ENCODE data around the gene CA4.
"Not testable (repeated sequence)": the region's sequence is repeated elsewhere in the genome, so short reads cannot be mapped to it uniquely, and the experiment has no call there.

CA4 gene

DNA sequence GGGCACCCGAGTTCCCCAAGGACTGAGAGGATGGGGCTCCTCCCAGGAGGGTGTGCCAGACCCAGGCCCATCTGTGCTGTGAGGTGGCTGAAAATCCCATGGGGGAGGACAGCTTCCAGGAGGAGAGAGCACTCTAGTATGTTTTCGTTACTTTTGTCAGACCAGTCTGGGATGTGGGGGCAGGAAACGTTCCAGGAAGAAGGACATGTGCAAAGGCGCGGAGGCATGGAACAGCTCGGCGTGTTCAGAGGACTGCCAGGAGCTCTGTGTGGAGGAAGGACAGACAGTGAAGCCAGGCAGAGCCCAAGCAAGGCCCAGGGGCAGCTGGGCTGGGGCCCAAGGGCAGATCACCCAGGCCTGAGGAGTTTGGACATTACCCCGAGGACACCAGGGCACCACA lies 7.0 kb downstream of the CA4 start:
- no peak for DNase-seq

- DNase-seq: no peak
These were observed 7.8 kb downstream of the CA4 start for GRCh38 chr17:60157487-60158040.

- no peak for DNase-seq
These were observed 9.1 kb downstream of the CA4 start for GRCh38 chr17:60158751-60159478.

GRCh38 chr17:60159479-60159866 lies 9.7 kb downstream of the CA4 start:
- DNase-seq: no peak

DNA sequence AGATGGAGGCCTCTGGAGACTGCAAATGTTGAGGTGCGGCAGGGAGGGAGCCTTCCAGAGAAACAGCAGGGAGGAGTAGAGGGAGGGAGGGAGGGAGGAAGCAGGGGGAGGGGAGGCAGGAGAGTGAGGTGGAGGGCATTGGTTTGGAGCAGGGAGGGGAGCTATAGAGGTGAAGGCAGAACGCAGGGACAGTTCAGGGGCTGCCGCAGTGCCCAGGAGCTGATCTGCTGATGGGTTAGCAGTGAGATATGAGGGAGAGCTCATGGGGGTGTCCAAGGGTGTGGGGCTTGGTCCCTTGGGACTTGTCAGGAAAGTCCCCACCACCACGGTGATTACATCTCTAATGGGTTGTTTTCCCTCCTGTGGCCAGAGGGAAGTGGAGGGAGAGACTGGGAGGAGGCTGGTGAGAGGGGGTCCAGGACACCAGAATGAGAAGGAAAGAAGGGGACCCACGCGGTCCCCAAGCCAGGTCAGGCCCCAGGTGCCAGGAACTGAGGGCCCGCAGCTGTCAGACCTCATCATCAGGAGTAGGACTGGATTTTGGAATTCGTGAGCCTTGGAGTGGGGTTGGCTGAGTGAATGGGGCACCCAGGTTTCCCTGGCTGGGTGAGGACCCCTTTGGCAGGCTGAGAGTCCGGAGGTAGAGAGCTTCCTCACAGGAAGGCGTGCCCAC lies 11.2 kb downstream of the CA4 start:
- no peak for DNase-seq

DNA sequence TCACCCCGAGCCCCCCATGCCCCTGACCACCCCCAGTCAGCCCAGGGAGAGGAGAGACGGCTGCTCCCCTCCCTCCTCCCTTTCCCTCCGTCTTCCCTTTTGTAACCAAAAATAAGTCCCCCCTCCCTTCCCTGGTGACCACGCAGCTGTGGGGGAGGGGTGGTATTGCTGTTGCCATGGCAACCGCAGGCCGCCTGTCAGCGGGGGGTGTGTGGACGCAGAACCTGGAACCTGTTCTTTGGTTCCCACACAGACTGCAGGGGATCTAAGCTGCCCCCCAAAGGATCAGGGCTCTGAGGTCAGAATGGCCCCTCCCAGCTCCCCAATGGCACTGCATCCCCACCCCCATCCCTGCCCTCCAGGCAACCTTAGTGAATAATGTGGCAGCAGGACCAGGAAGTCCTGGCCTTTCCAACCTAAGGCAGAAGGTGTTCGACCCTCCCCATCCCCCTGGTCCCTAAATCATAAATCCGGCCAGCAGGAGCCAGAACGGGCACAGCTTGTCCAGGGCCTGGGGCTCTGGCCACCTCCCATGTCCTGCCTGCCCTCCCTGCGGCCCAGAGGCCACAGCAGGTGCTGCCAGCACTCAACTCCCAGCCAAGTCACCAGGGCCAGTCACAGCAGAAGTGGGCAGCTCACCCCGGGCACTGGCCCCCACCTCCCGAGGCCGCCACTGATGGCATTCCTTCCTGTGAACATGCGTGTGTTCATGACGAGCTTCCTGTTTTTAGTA lies 12.0 kb downstream of the CA4 start:
- DNase-seq: no peak

- DNase-seq: no peak
These were observed 13.5 kb downstream of the CA4 start for GRCh38 chr17:60163108-60163784.

GRCh38 chr17:60164164-60164563 lies 14.4 kb downstream of the CA4 start:
- no peak for DNase-seq

GRCh38 chr17:60164697-60165096 lies 14.9 kb downstream of the CA4 start:
- DNase-seq: no peak

DNA sequence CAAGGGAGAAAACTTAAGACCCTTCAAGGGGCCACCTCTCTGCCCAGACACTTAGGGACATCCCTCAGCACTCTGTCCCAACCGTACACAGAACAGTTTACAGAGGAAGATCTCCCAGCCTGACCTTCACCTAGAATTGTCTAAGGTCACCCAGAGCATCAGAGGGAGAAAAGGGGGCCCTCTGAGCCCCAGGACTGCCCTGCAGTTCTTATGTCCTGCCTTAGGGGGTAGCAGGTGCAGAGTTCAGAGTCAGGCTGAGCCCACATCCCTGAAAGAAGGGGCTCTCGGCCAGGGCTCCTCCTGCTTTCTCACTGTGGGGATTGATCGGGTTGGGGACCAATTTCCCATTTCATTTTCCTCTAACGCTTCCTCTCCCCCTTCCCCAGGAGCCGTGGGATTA lies 15.4 kb downstream of the CA4 start:
- no peak for DNase-seq

- peak; percentile 37 for DNase-seq
These were observed 16.2 kb downstream of the CA4 start for GRCh38 chr17:60165971-60166370.

- DNase-seq: no peak
These were observed 17.4 kb downstream of the CA4 start for GRCh38 chr17:60167065-60167741.

DNA sequence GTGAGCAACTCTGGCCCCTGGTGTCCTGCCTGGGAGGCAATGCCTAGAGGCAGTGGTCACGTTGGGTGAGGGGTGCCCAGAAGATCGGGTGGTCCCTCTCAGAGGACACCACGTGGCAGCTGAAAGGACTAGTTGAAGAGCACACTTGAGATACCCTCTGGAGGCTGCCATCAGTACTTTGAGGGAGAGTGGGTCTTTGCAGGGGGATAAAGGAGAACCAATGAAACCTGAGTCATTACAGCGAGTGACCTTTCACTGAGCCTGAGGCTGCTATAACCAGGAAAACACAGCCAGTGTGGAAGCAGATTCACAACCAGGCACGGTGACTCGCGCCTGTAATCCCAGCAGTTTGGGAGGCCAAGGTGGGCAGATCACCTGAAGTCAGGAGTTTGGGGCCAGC lies 18.9 kb downstream of the CA4 start:
- DNase-seq: no peak

DNA sequence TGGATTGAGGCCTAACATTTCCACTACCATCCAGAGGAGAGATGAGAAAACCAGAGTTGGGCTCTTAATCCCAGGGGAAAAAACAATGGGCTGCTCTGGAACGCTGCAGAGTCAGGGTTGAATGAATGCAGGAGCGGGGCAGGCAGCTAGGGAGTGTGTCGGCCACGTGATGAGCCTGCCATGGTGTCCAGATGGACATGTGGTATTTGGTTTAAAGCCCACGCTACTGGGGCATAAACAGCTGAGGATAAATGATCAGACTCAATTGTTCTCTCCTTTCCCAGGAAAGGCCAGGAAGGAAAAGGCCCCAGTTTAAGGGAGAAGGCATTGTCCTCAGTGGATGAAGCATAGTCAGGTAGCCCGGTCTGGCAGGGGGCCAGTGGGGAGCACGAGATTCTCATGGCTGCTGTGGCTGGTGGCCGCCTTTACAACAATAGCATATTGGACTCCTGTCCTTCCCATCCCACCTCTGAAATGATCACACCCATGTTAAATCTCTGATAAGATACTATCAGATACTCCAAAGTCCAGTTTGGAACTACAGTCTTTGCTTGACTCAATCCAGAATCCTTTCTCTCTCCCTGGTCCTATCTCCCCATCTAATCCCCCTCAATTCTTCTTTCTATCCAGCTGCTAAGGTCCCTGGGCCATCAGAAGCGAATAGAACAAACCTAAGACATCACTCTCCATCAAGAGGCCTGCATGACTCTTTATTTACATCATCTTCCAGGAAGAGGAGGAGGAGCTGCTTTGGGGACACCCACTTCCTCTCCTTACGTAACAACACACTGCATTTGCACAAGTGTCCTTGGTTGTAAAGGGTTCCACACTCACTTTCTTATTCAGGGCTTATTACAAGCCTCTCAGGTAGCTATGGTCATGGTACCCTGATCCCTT lies 20.4 kb downstream of the CA4 start:
- no peak for DNase-seq

DNA sequence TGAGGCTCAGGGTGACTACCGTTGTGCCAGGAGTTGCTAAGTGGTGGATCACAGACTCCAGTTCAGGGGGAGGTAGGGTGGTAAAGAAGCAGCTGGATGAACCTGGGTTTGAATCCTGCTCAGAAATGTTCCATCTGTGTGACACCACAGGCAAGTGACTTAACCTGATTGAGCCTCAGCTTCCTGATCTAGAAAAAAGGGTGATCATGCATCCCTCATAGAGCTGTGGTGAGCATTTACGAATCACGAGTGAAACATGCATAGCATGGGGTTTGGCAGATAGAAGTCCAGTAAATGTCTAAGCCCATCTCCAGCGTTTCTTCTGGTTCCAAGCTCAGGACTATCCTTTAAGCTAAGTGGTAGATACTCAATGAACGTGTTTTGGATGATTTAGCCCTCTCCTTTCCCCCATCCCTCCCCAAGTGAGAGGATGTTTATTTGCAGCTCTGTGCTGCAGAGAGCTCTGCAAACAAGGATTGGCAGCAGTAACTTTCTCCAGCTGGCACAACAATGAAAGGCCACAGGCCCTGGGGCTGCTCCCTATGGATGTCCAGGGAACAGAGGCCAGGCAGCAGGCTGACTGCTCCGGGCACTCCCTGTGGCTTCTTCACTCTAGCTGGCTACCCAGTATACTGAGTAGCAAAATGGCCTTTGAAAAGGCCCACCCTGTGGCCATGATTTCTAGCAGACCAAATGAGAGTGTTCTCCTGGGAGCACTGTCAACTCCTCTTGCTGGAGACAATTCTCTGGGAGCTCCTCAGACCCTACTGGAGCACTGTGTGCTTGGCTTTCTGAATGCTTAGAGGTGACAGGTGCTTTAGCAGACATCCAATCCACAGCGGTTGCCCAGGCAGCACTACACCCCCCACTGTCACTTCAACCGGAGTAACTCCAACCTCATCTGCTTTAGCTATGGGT lies 21.3 kb downstream of the CA4 start:
- no peak for DNase-seq

- no peak for DNase-seq
These were observed 21.9 kb downstream of the CA4 start for GRCh38 chr17:60171753-60172079.

GRCh38 chr17:60173304-60173819 lies 23.6 kb downstream of the CA4 start:
- no peak for DNase-seq

DNA sequence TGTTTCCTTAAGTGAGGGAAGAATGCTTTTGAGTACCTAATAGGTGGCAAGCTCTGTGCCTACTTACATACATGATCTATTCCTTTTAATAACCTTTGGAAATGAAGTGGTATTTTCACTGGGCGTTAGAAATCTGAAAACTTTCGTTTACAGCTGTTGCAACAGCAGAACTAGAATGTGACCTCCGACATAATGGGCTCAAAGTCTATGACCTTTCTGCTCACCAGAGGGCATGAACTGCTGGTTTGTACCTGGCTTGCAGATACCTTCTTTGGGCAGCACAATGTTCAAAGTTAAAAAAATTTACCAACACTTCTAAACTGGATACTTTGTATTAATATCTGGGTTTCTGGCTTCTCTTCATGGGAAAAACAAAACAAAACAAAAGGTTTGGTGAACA lies 24.3 kb downstream of the CA4 start:
- DNase-seq: no peak

DNA sequence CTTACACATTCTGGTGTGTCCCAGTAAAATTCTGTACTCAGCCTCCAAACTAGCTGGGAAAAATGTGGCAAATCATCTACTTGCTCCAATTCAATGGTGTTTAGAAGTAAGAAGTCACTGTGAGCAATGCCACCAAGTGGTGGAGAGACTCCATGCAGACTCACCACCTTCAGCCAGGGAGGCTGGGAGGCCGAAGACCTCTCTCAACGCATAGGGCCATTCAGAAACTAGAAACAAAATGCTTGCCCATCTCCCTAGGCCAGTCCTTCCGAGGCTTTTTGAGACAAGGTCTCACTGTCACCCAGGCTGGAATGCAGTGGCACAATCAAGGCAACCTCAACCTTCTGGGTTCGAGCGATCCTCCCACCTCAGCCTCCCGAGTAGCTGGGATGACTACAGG lies 25.0 kb downstream of the CA4 start:
- not testable (repeated sequence) for DNase-seq

GRCh38 chr17:60176763-60177162 lies 27.0 kb downstream of the CA4 start:
- not testable (repeated sequence) for DNase-seq

Measured in stimulated activated CD8-positive, alpha-beta memory T cell treated with anti-CD3 and anti-CD28 coated beads, Interleukin-4, amount 100 ng/mL, for 48 hours (primary cell).